BJ (cell line): ENCODE data around the gene C14orf39. TPM values are rescaled to one million over a fixed set of nuclear protein-coding genes. Genes with fewer than 3 reads are reported as not detected.
A peak's percentile ranks its signal among the peaks of the same experiment; 100 is the strongest.
"Not testable (repeated sequence)": the region's sequence is repeated elsewhere in the genome, so short reads cannot be mapped to it uniquely, and the experiment has no call there.

ENCODE experiments used
- CTCF ChIA-PET: fragments of 350-600 bp; formaldehyde crosslinking; extraction: SDS; loops from one replicate; lab custom pipeline; 2021; ENCODE audit warnings: antibody characterized with exemption, inconsistent platforms; lab: Yijun Ruan, JAX
- POLR2A ChIA-PET: fragments of 300-600 bp; sonication (Branson Sonifier 250); formaldehyde crosslinking; extraction: SDS; loops from one replicate; lab custom pipeline; 2021; ENCODE audit warnings: antibody characterized with exemption; lab: Charles Lee
- DNase-seq: peaks from one replicate; pipeline ENCODE4 v3.0.0-alpha.2; 2011; ENCODE audit warnings: low read depth
- H3K27me3 ChIP-seq: 2 replicates; pipeline ENCODE4 v1.6.0; 2011; ENCODE audit warnings: low read length; ENCODE audit not compliant: control insufficient read depth, insufficient read depth
- H3K36me3 ChIP-seq: 2 replicates; pipeline ENCODE4 v1.5.1; 2011; ENCODE audit warnings: low read length; ENCODE audit not compliant: control insufficient read depth, insufficient read depth
- H3K4me3 ChIP-seq: 2 replicates; pipeline ENCODE4 v1.5.1; 2011; ENCODE audit warnings: low read depth, mild to moderate bottlenecking, control low read depth, low read length
- polyA plus RNA-seq: library from polyadenylated mRNA; depleted of rRNA; stranded (reverse); fragments of >200 nt; gene quantifications from 2 replicates; pipeline ENCODE4 v1.2.3, GENCODE V29; 2011; rRNA removed
- TF ChIP-seq, protein P1 (sequence below): IDR thresholded peaks from 2 replicates; pipeline ENCODE4 v1.5.1; 2011; ENCODE audit warnings: low read depth, mild to moderate bottlenecking, control low read depth, inconsistent platforms, low read length, moderate library complexity; ENCODE audit not compliant: insufficient read depth

C14orf39 gene
- polyA plus RNA-seq, 1 experiment = not detected

DNA sequence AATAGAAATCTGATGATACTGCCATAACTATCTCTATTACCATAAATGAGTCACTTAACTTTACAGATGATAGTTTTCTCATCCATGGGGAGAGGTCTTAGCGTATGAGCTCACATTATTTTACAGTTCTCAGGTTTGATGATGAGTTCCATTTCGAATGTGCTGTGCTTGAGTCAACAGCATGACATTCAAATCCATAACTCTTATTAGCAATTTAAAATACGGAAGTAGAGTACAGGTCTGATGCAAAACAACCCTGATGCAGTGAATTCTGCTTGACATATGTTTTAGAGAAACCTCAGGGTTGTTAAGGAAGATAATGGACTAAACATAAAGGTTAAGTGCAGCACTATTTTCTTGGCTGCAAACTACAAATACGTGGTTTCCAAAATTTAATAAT, 30.0 kb downstream of the C14orf39 start:
- no peak overlapping the region for H3K4me3 ChIP-seq
- ChIA-PET POLR2A (no interaction called here), CTCF (interaction anchor here (1.1 kb wide), 1 partner anchor 67 kb away, joined by 4 read pairs; no protein-coding TSS in a partner anchor)
- H3K27me3 ChIP-seq = no peaks in the 10 kb centered on the region
- H3K36me3 ChIP-seq = no peaks in the 10 kb centered on the region
- DNase-seq = no peak
- TF ChIP-seq, protein P1, sequence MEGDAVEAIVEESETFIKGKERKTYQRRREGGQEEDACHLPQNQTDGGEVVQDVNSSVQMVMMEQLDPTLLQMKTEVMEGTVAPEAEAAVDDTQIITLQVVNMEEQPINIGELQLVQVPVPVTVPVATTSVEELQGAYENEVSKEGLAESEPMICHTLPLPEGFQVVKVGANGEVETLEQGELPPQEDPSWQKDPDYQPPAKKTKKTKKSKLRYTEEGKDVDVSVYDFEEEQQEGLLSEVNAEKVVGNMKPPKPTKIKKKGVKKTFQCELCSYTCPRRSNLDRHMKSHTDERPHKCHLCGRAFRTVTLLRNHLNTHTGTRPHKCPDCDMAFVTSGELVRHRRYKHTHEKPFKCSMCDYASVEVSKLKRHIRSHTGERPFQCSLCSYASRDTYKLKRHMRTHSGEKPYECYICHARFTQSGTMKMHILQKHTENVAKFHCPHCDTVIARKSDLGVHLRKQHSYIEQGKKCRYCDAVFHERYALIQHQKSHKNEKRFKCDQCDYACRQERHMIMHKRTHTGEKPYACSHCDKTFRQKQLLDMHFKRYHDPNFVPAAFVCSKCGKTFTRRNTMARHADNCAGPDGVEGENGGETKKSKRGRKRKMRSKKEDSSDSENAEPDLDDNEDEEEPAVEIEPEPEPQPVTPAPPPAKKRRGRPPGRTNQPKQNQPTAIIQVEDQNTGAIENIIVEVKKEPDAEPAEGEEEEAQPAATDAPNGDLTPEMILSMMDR = no peak

DNA sequence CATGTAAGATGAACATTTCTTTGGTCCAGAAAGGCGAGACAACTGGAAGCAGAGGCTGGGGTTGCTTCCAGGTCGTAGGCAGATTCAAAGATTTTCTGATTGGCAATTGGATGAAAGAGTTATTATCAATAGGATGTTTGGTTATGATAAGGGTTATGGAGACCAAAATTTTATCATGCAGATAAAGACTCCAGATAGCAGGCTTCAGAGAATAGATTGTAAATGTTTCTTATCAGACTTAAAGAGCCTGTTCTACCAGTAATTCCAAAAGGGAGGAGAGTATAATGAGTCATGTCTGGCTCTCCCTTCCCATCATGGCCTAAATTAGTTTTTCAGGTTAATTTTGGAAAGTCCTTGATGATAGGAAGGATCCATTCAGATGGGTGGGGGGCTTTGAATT, 55.6 kb downstream of the C14orf39 start:
- no peaks in the 10 kb centered on the region for H3K27me3 ChIP-seq
- CTCF ChIA-PET = no interaction called here
- H3K4me3 ChIP-seq = no peak overlapping the region
- TF ChIP-seq, protein P1 = no peak
- POLR2A ChIA-PET = no interaction called here
- DNase-seq = no peak
- no peaks in the 10 kb centered on the region for H3K36me3 ChIP-seq

DNA sequence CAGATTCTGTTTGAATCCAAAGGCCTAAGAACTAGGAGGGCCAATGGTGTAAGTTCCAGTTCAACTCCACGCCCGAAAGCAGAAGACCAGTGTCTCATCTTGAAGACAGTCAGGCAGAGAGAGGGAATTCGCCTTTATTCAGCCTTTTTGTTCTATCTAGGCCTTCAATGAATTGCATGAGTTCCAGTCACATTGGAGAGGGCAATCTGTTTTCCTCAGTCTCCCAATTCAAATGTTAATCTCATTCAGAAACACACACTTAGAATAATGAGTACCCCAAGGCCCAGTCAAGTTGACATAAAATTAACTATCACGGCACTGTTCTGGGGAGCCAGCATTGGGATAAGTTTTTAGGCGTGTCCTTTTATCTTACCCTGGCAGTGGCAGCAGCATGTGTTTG, 65.8 kb downstream of the C14orf39 start:
- TF ChIP-seq, protein P1 = no peak
- DNase-seq = no peak

DNA sequence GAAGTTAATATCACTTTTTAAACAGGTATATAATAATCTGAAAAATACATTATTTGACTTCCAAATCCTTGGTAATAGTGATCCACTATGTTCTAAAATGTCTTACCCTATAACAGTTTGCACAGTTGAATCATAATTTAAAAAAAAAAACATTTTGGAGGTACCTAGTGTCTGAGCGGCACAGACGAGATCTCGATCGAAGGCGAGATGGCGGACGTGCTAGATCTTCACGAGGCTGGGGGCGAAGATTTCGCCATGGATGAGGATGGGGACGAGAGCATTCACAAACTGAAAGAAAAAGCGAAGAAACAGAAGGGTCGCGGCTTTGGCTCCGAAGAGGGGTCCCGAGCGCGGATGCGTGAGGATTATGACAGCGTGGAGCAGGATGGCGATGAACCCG, 88.3 kb downstream of the C14orf39 start:
- H3K4me3 ChIP-seq, H3K27me3 ChIP-seq, DNase-seq, POLR2A ChIA-PET, H3K36me3 ChIP-seq, CTCF ChIA-PET: not testable (repeated sequence)

More for the DNA sequence above, 65.8 kb downstream of the C14orf39 start:
- POLR2A ChIA-PET = no interaction called here
- CTCF ChIA-PET = no interaction called here
- Histone ChIP-seq H3K36me3 (no peaks in the 10 kb centered on the region), H3K4me3 (no peak overlapping the region), H3K27me3 (no peaks in the 10 kb centered on the region)

DNA sequence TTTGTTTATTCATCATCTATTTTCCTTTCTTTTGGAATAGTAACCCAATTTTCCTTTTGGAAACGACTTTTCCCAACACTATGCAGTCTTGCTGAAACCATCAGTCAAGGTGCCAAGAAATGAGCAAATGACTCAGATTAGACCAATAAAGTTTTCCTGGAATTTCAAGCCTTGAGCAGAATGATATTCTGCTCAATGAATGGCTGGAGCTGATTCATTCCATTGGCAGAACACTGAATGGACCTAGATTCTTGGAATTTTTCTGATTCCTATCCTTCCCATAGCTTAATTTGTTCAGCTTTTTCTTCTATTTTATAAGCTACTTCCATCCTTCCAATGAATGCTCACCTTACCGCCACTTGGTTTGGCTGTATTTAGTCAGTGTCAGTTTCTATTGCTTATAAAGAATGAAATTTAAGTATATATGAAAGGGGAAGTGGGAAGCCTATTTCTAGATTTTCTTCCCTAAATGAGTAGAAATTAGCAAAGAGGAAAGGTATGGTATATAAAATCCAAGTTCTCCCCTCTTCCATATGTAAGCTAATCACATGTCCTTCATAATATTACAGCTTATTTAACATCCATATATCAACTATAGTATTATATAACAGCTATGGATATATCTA, 89.0 kb downstream of the C14orf39 start:
- CTCF ChIA-PET = interaction anchor here (0.7 kb wide), 1 partner anchor 108 kb away, joined by 4 read pairs; no protein-coding TSS in a partner anchor
- Histone ChIP-seq H3K4me3 (no peak overlapping the region), H3K36me3 (no peaks in the 10 kb centered on the region), H3K27me3 (no peaks in the 10 kb centered on the region)
- POLR2A ChIA-PET = interaction anchor here (0.6 kb wide), 1 partner anchor 585 kb away, joined by 4 read pairs; no protein-coding TSS in a partner anchor
- DNase-seq = peak; percentile 6
- TF ChIP-seq, protein P1 = no peak

Other genes starting within 250 kb of the C14orf39 start
- 18.5 and 33.6 TPM in 2 replicates for gene PPM1A, start 236.8 kb downstream of the C14orf39 start, polyA plus RNA-seq
- not detected in 2 replicates for gene SIX6, start 23.1 kb upstream of the C14orf39 start, polyA plus RNA-seq
- 3.2 and 6.1 TPM in 2 replicates for gene SIX1, start 163.4 kb upstream of the C14orf39 start, polyA plus RNA-seq
- gene SIX4, start 238.3 kb upstream of the C14orf39 start, polyA plus RNA-seq = 4.7 and 7.9 TPM in 2 replicates
- 30.8 and 51.8 TPM in 2 replicates for gene MNAT1, start 248.7 kb upstream of the C14orf39 start, polyA plus RNA-seq